HG03469 (cell line): ENCODE measurements around the gene DLGAP3.
"Not testable (repeated sequence)": the region's sequence is repeated elsewhere in the genome, so short reads cannot be mapped to it uniquely, and the experiment has no call there.

Experiments used
- ATAC-seq: cut with Tn5 transposase; IDR thresholded peaks from one replicate; pipeline ENCODE4 v1.9.1; 2021; ENCODE audit warnings: mild to moderate bottlenecking, moderate library complexity, moderate number of reproducible peaks; ENCODE audit not compliant: unreplicated experiment

DLGAP3 gene

GRCh38 chr1:34929497-34929852, at the start of gene DLGAP3:
DLGAP3 (minus strand) TSS chr1:34929650; CDS start chr1:34905383, 24,267 bp downstream.
- ATAC-seq: no peak

DNA sequence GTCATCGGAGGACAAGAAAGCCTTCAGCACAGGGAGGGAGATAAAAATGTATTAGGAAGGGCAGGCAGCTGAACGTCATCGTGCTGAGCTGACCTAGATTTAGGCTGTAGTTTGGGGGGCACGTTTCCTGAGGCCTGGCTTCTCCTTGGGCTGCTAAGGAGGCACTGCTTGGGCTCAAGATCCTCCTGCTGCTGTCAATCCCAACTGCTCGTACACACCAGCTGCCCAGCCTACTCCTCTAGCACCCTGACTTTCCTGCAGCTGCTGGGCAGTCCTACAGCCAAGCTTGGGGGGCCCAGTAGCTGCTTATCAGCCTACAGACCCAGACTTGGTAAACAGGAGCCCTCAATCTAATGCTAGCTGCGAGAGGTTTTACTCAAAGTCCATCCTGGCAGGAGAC, 49.5 kb upstream of the DLGAP3 start:
- no peak for ATAC-seq

GRCh38 chr1:34977858-34978257, 48.4 kb upstream of the DLGAP3 start:
- ATAC-seq: no peak

GRCh38 chr1:34977210-34977471, 47.7 kb upstream of the DLGAP3 start:
- no peak for ATAC-seq

- no peak for ATAC-seq
Measured at GRCh38 chr1:34976384-34977209, 47.1 kb upstream of the DLGAP3 start.

DNA sequence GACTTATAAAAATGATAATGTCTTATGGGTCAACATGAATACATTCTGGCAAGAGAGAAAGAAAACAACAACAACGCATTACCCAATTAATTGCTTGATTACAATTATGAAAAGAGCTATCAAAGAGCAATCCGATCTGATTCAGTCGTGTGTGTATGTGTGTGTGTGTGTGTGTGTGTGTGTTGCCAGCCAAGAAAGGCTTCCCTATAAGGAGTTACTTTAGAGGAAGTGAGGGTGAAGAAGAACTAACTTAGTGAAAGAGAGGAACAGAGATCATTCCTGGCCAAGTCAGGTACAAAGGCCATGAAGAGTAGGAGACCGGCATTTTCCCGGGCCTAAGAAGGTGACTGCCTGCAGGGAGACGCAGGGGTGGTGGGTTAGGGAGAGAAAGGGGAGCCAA, 46.3 kb upstream of the DLGAP3 start:
- no peak for ATAC-seq

- no peak for ATAC-seq
Measured at GRCh38 chr1:34975338-34975737, 45.9 kb upstream of the DLGAP3 start.

- no peak for ATAC-seq
Measured at GRCh38 chr1:34974626-34975025, 45.2 kb upstream of the DLGAP3 start.

DNA sequence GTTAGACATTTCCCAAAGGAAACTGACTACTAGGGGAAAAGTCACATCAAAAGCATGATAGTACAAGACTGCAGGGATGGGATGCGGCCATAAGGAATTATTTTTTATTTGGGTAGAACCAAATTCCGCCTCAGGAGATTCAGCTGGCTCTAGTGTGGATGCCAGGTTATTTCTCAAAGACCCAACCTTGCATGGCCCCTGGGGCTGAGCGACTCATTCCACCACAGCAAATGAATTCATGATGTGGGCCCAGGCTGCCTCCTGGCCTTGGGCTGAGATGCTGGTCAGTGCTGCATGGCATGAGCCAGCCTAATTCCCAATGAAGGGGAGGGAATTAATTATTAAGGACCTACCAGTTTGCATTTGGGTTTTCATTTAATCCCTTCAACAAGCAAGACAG, 43.9 kb upstream of the DLGAP3 start:
- no peak for ATAC-seq

GRCh38 chr1:34970829-34971228, 41.4 kb upstream of the DLGAP3 start:
- ATAC-seq: no peak

DNA sequence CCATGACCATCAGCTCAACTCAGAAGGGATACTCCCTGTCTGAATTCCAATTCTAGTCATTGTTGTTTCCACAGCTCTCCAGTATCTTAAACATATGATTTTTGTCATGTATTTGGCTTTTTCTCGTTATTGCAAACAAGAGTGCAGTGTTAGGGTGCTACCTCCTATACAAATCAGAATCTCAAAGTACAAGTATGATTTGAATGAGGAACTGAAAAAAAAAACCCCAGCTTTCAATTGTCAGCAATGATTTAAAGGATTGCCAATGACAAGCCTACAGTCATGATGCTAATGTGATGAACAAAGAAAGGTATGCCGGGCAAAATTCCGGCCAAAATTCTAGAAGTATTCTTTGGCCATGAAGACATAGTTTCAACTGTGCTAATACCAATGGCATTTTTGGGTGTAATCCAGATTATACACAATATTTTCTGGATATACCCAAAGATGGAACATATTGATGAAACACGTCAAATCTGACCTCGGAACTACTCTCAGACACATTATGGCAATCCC, 40.8 kb upstream of the DLGAP3 start:
- no peak for ATAC-seq

GRCh38 chr1:34968297-34968696, 38.8 kb upstream of the DLGAP3 start:
- not testable (repeated sequence) for ATAC-seq

GRCh38 chr1:34967672-34968071, 38.2 kb upstream of the DLGAP3 start:
- not testable (repeated sequence) for ATAC-seq

- no peak for ATAC-seq
Measured at GRCh38 chr1:34965597-34965996, 36.1 kb upstream of the DLGAP3 start.

GRCh38 chr1:34950428-34950827, 21.0 kb upstream of the DLGAP3 start:
- ATAC-seq: no peak

- not testable (repeated sequence) for ATAC-seq
Measured at GRCh38 chr1:34948739-34949138, 19.3 kb upstream of the DLGAP3 start.

GRCh38 chr1:34947641-34948314, 18.3 kb upstream of the DLGAP3 start:
- ATAC-seq: not testable (repeated sequence)

DNA sequence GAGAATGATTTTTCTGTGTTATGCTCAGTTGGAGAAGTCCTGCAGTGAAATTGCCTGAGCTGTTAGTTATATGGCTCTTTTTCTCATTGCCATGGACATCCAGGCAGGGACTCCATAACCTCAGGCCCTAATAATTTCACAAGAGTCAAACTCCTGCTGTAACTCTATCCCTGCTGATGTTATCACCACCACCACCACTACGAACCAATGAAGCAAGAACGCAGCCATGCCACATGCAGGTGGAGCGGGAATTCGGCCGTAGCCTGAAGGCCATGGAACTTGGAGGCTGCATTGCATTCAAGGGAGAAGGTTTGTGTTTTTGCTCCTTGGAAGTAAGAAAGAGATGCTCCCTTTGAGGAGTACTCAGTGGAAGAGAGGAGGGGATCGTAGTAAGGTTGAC, 16.8 kb upstream of the DLGAP3 start:
- ATAC-seq: no peak

DNA sequence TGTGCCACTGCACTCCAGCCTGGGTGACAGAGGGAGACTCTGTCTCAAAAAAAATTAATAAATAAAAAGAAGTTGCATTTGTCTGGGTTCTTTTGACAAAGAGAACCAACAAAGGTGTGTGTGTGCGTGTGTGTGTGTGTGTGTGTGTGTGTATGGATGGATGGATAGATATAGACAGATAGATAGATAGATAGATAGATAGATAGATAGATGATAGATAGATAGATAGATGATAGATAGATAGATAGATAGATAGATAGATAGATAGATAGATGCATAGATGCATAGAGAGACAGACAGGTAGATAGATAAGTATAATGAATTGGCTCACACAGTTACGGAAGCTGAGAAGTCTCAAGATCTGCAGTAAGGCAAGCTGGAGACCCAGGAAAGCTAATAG, 12.3 kb upstream of the DLGAP3 start:
- not testable (repeated sequence) for ATAC-seq

DNA sequence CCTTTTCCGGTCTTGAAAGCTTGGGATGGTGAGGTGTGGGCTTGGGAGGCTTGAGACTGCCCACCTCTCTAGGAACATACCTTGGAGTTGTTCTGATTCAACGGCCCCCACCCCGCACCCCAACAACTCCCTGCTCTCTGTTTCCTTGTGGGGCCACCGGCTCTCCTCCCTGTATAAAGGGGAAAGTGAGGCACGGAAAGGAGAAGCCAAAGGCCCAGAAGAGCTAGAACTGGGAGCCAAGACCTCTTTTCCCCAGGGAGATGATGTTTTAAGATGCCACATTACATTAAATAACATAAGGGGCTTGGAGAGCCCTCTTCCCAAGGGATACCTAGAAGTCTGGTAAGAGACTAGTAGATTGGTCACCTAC, 1.2 kb upstream of the DLGAP3 start:
- ATAC-seq: no peak

DNA sequence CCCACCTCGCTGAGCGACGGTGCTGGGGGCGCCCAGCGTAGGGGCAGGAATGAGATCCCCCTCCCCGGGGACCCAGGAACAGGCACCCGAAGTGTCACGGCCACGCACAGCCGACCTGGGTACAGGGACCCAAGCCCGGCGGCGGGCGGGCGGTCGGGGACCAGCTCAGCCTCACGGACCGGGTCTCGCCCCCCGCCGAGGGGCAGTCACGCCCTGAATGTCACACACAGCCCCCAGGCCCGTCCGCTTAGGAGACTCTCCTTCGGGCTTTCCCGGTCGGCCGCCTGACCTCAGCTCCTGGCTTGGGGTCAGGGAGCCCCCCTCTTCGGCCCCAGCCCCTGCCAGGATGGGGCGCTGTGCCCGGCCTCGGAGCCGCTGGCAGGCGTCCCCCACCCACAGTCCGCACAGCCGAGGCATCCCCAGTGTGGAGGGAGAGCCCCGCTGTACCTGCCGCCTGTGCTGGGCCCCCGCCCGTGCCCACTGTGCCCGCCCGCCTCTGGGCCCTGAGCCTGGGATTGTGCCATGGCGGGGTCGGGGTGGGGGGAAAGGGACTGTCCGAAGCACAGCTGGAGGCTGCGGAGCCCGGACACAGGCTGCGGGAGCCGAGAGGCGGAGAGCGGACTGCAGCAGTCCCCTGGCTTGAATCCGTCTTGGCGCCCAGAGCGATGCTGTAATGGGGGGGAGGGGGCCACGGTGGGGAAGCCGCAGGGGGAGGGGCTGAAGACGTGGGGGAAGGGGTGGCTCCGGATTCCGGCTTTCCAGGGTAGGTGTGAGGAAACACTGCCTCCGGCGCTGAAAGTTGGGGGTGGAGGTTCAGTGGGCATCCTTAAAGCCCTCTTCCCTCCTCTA, 627 bp upstream of the DLGAP3 start:
- ATAC-seq: no peak
